ENCODE measurements around the gene ELL2.

GRCh38 chr5:95934207-95934804 is 27.3 kb downstream of the ELL2 start:
- TF ChIP-seq POLR2AphosphoS5 (IDR thresholded peaks at IDR 0.05; ENCODE audit: borderline replicate concordance, low read depth, low read length) (no peak), EZH2 (IDR thresholded peaks at IDR 0.05) (no peak), FOXP2 (optimal IDR thresholded peaks at IDR 0.05; ENCODE audit: control extremely low read depth, extremely low read length, insufficient read depth) (no peak)
